HUES64 (cell line): Measurements from ENCODE around the gene HYPK. TPM values are rescaled to one million over a fixed set of nuclear protein-coding genes. Genes with fewer than 3 reads are reported as not detected.

Experiments used
- H3K27ac ChIP-seq: 2 replicates; pipeline ENCODE4 v1.7.0; 2013; ENCODE audit warnings: low read depth, low read length, inconsistent platforms
- H3K27me3 ChIP-seq: 2 replicates; pipeline ENCODE4 v1.6.1; 2013; ENCODE audit warnings: mild to moderate bottlenecking, low read length; ENCODE audit not compliant: insufficient read depth
- H3K36me3 ChIP-seq: 2 replicates; pipeline ENCODE4 v1.6.1; 2013; ENCODE audit warnings: mild to moderate bottlenecking, low read length; ENCODE audit not compliant: insufficient read depth
- H3K4me1 ChIP-seq: 2 replicates; pipeline ENCODE4 v1.6.1; 2013; ENCODE audit warnings: mild to moderate bottlenecking, low read length, moderate library complexity; ENCODE audit not compliant: insufficient read depth
- H3K4me3 ChIP-seq: 2 replicates; pipeline ENCODE4 v1.5.1; 2013; ENCODE audit warnings: mild to moderate bottlenecking, low read length, moderate library complexity
- H3K9ac ChIP-seq: 2 replicates; pipeline ENCODE4 v1.6.1; 2013; ENCODE audit warnings: mild to moderate bottlenecking, low read depth, low read length
- H3K9me3 ChIP-seq: 2 replicates; pipeline ENCODE4 v1.6.1; 2013; ENCODE audit warnings: low read depth, low read length; ENCODE audit not compliant: insufficient read depth
- WGBS: fragments of 150-250, 120-280 bp; methylation state at CpG from one replicate; pipeline ENCODE4 v1.1.7; 2013; ENCODE audit warnings: missing lambda C conversion rate; 5-methylcytosine and 5-hydroxymethylcytosine counted together
- polyA plus RNA-seq, 2 experiments: library from polyadenylated mRNA; stranded (reverse); fragments of 50-300 nt; gene quantifications; one replicate each; pipeline ENCODE4 v1.2.3, GENCODE V29; 2013

Gene HYPK, protein sequence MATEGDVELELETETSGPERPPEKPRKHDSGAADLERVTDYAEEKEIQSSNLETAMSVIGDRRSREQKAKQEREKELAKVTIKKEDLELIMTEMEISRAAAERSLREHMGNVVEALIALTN
- 11.9 TPM for polyA plus RNA-seq (2013, experiment 1 of 2)
- polyA plus RNA-seq (2013, experiment 2 of 2) = 8.7 TPM

DNA sequence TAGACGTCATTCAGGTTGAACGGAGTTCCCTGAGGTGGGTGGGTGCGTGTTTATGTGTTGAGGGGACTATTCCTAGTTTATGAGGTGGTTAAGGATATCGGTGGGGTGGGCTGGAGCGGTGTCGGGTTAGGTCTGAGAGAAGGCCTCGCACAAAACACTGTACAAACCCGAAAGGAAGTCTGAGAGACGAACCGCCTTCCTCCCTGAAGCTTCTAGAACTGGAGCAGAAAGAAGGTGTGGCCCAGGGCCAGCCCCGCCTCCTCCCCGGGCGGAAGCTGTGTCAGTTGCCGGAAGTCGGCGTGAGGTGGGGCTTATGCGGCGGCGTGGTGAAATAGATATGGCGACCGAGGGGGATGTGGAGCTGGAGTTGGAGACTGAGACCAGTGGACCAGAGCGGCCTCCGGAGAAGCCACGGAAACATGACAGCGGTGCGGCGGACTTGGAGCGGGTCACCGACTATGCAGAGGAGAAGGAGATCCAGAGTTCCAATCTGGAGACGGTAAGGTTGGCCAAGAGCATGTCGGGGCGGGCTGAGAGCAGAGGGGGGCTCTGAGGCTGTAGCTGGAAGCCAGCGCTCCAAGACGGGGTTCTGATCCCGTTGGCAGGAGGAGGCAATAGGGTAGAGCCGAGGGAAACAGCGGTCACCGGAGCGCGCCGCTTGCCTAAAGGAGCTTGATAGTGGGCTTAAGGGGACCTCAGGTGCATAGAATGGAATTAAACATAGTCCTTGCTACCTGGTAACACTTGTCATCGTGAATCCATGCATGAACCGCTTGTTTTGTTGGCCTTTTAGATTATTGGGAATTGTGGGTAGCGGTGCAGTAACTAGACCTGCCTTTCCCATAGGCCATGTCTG is at the start of gene HYPK:
Gene HYPK, plus strand, starts transcription at position 314 of the 856 bp plus-strand sequence. Its CDS starts 24 bp downstream, at position 338.
- peaks cover 77% of the 10 kb centered on the region for H3K36me3 ChIP-seq

DNA sequence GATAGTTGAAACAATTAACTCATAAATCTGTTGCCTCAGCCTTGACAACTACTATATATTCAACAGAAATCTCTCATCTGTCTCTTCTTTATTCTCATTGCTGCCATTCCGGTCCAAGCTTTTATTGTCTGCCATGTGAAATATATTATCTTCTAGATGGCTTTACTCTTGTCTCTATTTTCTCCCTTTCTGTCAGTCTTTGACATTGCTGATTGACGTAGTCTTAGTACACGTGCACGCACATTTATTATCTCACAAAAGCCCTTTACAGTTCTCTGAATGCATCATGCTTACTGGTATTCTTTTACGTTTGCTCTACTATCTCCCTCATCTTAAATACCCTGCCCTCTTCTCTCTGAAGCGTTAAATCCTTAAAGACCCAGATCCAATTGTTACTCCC is 48.5 kb upstream of the HYPK start:
- H3K9ac ChIP-seq = no peak overlapping the region
- H3K36me3 ChIP-seq = peaks cover 67% of the 10 kb centered on the region
- 0 out of 2 replicates have a peak, but pooled peaks cover 2% of the 10 kb centered on the region for H3K4me1 ChIP-seq
- WGBS = 91% methylated on average over 6 of the region's 6 CpGs
- H3K27me3 ChIP-seq = no peaks in the 10 kb centered on the region
- no peak overlapping the region for H3K4me3 ChIP-seq
- H3K9me3 ChIP-seq = no peaks in the 10 kb centered on the region
- no peak overlapping the region for H3K27ac ChIP-seq

More for the DNA sequence above, at the start of gene HYPK:
- peak within 1 kb of the TSS; percentile 86 for H3K4me3 ChIP-seq
- 12% methylated on average over 44 of the region's 44 CpGs for WGBS
- H3K9ac ChIP-seq = peak within 1 kb of the TSS; percentile 77
- H3K27me3 ChIP-seq = no peaks in the 10 kb centered on the region
- no peaks in the 10 kb centered on the region for H3K9me3 ChIP-seq
- peak within 1 kb of the TSS; percentile 64 for H3K27ac ChIP-seq
- peaks cover 19% of the 10 kb centered on the region for H3K4me1 ChIP-seq

DNA sequence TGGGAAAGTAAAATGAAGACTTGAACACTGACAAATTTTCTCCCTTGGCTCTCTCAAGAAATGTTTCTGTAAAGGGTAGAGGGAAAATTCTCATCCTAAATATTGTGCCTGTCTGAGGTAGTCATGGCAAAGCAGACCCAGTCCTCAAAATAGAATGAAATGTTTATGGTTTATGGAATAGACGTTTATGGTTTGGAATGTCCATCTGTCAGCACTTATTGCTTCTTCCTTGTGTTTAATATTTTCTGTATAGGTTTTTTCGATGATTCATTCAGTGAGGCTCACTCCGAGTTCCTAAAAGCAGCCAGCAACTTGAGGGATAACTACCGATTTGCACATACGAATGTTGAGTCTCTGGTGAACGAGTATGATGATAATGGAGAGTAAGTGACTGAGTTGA is 37.6 kb upstream of the HYPK start:
- H3K27ac ChIP-seq = no peak overlapping the region
- no peak overlapping the region for H3K9ac ChIP-seq
- H3K9me3 ChIP-seq = no peaks in the 10 kb centered on the region
- no peaks in the 10 kb centered on the region for H3K4me1 ChIP-seq
- peaks cover 99% of the 10 kb centered on the region for H3K36me3 ChIP-seq
- no peaks in the 10 kb centered on the region for H3K27me3 ChIP-seq
- WGBS = 95% methylated on average over 6 of the region's 6 CpGs
- H3K4me3 ChIP-seq = no peak overlapping the region

DNA sequence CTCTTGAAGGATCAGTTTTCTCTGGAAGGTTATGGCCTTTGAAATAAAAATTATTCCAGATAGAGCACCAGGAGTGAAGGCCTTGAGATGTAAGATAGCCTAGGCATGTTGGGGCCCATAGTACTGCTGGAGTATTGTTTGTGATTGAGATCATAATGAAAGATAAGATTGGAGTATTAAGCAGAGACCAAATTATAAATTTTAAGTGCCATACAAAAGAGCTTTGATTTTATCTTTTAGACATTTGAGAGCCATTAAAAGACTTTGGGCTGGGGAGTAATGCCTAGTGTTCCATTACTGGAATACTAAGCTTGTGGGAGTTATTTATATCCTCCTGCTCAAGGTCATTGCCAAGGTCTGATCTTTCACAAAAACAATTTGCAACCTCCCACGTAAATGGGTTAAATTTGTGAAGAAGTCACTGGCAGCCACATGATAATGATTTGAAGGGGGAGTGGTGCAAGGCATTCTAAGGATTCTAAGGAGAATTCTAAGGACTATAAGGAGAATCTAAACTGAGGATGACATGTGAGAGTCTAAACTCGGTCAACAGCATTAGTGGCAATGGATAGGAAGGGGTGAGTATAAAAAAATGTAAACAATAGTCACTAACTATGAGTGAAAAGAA is 36.5 kb upstream of the HYPK start:
- H3K9me3 ChIP-seq = no peaks in the 10 kb centered on the region
- H3K4me3 ChIP-seq = no peak overlapping the region
- H3K36me3 ChIP-seq = peaks cover 99% of the 10 kb centered on the region
- no peak overlapping the region for H3K27ac ChIP-seq
- whole genome bisulfite sequencing = 96% methylated on average over 2 of the region's 2 CpGs
- no peaks in the 10 kb centered on the region for H3K27me3 ChIP-seq
- H3K9ac ChIP-seq = no peak overlapping the region
- H3K4me1 ChIP-seq = no peaks in the 10 kb centered on the region

DNA sequence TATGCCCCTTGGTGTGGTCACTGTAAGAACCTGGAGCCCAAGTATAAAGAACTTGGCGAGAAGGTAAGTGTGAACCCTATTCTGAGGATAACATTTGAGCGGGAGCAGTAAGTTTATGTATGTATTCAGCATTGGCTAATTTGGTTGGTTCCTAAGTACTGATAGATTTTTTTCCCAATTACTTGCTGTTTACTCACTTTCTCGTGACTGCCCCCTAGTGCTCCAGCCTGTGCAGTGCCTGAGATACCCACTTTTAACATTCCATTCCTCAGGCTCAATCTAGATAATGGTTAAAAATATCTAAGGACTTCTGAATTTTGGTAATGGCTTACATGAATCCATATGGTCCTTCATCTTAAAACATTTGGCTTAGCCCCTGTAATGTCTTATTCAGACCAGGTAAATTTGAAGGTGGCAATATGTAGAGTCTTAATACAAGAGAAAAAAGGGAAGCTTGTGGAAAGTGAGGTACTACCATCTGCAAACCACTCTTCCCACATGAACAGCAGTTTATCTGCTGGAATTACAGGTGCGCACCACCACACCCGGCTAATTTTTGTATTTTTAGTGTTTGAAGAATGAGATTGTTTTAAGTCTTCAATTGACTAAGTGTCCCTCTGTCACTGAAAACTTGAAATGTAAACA is 30.7 kb upstream of the HYPK start:
- no peak overlapping the region for H3K9ac ChIP-seq
- no peaks in the 10 kb centered on the region for H3K9me3 ChIP-seq
- H3K36me3 ChIP-seq = peaks cover 96% of the 10 kb centered on the region
- no peak overlapping the region for H3K27ac ChIP-seq
- no peaks in the 10 kb centered on the region for H3K27me3 ChIP-seq
- 75% methylated on average over 5 of the region's 5 CpGs for WGBS
- H3K4me3 ChIP-seq = no peak overlapping the region
- no peaks in the 10 kb centered on the region for H3K4me1 ChIP-seq

DNA sequence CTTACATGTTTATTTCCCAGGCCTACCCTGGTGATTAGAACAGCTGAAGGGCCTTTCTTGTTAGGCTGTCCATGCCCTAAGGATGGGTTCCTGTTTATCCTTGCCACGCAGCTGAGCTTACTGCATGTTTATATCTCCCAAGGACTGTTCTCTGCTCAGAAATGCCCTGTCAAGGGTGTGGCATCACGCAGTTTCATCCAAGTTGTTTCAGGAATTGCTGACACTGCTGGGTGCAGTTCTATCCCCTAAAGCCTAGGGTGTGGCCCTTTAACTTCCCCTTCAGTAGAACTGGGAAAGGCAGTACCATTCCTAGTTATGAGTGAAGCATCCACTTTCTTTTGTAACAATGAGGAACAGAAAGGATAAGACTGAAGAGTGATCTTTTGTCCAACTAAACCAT is 28.6 kb upstream of the HYPK start:
- H3K27me3 ChIP-seq = peaks cover 11% of the 10 kb centered on the region; the same call in 1 of the 2 replicates
- H3K9me3 ChIP-seq = no peaks in the 10 kb centered on the region
- WGBS = 93% methylated on average over 2 of the region's 2 CpGs
- H3K27ac ChIP-seq = no peak overlapping the region
- no peak overlapping the region for H3K4me3 ChIP-seq
- H3K36me3 ChIP-seq = peaks cover 75% of the 10 kb centered on the region
- H3K9ac ChIP-seq = no peak overlapping the region
- H3K4me1 ChIP-seq = 0 out of 2 replicates have a peak, but pooled peaks cover 7% of the 10 kb centered on the region

DNA sequence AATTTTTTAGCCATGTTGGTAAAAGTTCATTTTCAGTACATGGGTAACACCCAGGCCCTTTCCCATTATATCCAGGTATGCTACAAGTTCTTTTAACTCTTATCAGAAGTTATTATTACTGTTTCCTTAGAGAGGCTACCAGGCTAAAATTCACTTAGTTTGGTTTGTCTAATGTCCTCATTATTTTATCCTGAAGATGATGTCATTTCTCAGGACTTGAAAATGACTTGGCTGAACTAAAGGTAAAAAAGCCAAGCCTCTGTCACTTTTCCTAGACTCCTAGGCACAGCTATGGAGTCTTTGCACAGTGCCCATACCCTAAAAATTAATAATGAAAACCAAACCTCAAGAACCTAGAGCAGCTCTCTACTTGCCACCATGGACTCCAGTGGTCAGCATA is 27.8 kb upstream of the HYPK start:
- no peak overlapping the region for H3K4me3 ChIP-seq
- no peak overlapping the region for H3K9ac ChIP-seq
- H3K4me1 ChIP-seq = 0 out of 2 replicates have a peak, but pooled peaks cover 7% of the 10 kb centered on the region
- no peaks in the 10 kb centered on the region for H3K9me3 ChIP-seq
- H3K36me3 ChIP-seq = peaks cover 67% of the 10 kb centered on the region
- H3K27ac ChIP-seq = no peak overlapping the region
- peaks cover 11% of the 10 kb centered on the region; the same call in 1 of the 2 replicates for H3K27me3 ChIP-seq

DNA sequence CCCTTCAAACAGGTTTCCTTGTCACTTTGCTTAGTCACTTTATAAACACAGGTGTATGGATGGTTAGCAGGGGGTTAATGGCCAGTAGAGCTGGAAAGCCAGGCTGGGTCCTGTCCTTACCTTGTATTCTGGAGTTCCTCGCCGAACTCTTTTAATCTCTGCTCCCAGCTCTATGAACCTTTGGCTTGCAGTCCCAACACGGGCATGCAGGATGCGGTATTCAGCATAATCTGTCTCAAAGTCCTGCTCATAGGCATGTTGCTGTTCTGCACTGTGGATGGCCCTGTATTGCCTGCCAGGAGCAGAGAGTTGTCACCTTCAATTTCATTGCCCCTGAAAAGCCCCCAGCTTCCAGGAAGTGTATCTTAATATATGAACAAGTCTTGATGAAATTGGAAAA is 26.3 kb upstream of the HYPK start:
- Histone ChIP-seq H3K4me1 (0 out of 2 replicates have a peak, but pooled peaks cover 7% of the 10 kb centered on the region), H3K4me3 (no peak overlapping the region), H3K36me3 (peaks cover 52% of the 10 kb centered on the region), H3K9ac (no peak overlapping the region), H3K9me3 (no peaks in the 10 kb centered on the region), H3K27me3 (peaks cover 11% of the 10 kb centered on the region; the same call in 1 of the 2 replicates), H3K27ac (no peak overlapping the region)
- WGBS = 93% methylated on average over 4 of the region's 4 CpGs

DNA sequence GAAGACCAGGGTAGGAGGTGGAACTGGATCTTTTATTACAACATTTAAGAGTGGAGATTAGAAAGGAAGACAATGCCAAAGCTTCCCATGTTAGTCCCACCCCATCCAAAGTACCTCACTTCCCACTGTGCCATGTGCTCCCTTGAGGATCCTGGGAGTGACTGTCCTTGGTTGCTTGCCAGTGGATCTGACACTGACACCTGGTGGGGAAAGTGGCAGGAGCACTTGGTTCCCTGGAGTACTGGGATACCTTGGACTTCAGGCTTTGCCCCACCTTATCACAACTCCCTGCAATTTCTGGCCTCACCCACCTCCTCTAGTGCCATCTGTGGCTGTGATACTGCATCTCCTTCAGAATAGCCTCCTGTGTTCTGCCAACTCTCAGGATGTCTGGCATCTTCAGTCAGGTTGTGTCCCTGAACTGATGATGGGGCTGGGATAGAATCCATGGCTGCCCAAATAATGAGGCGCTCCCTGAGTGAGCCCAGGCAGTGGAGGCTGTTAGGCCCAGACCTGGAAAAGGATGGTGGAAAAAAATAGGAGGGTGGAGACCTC is 24.9 kb upstream of the HYPK start:
- H3K9ac ChIP-seq = no peak overlapping the region
- H3K4me1 ChIP-seq = 0 out of 2 replicates have a peak, but pooled peaks cover 7% of the 10 kb centered on the region
- 63% methylated on average over 1 of the region's 1 CpG for WGBS
- peaks cover 38% of the 10 kb centered on the region for H3K36me3 ChIP-seq
- H3K4me3 ChIP-seq = peak overlapping the region; percentile 71
- H3K27me3 ChIP-seq = peaks cover 11% of the 10 kb centered on the region; the same call in 1 of the 2 replicates
- no peak overlapping the region for H3K27ac ChIP-seq
- no peaks in the 10 kb centered on the region for H3K9me3 ChIP-seq

DNA sequence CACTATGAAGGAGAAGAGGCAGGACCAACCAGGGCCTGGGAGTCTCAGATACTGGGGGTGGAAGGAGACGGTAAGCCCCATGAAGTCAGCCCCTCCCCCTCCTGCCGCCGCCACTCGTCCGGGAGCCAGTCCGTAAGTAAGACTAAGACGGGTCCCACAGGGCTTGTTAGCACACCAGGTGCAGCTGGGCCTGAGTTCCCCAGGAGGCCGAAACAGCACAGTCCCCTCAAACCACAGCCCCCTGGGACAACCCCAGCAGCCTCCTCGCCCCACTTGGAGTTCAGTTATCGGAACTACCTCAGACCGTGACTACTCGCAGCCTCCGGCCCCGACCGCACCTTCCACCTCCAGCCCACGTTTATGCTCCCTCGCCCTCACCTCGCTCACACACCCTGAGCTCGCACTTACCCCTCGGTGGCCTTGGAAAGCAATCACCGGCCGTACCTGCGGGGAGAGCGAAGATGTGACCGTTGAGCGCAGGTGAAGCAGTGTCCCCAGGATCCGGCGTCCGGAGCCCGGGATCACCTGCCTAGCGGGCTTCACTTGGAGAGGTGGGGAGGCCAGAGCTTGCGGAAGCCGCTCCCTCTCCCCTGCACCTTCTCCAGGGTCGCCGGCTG is 24.2 kb upstream of the HYPK start:
- Histone ChIP-seq H3K36me3 (peaks cover 31% of the 10 kb centered on the region), H3K4me3 (peak overlapping the region; percentile 71), H3K9me3 (no peaks in the 10 kb centered on the region), H3K27me3 (peaks cover 11% of the 10 kb centered on the region; the same call in 1 of the 2 replicates), H3K4me1 (0 out of 2 replicates have a peak, but pooled peaks cover 7% of the 10 kb centered on the region), H3K27ac (no peak overlapping the region), H3K9ac (peak overlapping the region; percentile 48)
- WGBS = 3% methylated on average over 34 of the region's 35 CpGs
